GM18508 (cell line): Measurements from ENCODE around the gene ZNF665.
"Not testable (repeated sequence)": the region's sequence is repeated elsewhere in the genome, so short reads cannot be mapped to it uniquely, and the experiment has no call there.

Source experiments
- ATAC-seq: cut with Tn5 transposase; IDR thresholded peaks from one replicate; pipeline ENCODE4 v1.9.1; 2021; ENCODE audit warnings: moderate number of reproducible peaks; ENCODE audit not compliant: insufficient read depth, unreplicated experiment

Gene ZNF665

GRCh38 chr19:53192771-53193534, at the start of gene ZNF665:
Gene ZNF665 (minus strand): TSS chr19:53193358. CDS start chr19:53182898, 10,460 bp downstream.
- no peak for ATAC-seq

DNA sequence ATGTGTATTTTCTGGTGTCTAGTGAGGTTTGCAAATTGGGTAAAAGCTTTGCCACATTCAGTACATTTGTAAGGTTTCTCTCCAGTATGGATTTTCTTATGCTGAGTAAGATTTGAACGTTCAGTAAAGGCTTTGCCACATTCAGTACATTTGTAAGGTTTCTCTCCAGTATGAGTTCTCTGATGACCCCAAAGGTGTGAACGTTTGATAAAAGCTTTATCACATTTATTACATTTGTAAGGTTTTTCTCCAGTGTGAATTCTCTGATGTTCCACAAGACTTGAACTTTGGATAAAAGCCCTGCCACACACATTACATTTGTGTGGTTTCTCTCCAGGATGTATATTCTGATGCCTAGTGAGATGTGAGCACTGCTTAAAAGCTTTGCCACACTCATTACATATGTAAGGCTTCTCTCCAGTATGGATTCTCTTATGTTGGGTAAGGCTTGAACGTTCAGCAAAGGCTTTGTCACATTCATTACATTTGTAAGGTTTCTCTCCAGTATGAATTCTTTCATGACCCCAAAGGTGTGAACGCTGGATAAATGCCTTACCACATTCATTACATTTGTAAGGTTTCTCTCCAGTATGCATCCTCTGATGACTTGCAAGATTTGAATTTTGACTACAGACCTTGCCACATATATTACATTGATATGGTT, 44.1 kb upstream of the ZNF665 start:
- ATAC-seq = no peak

- ATAC-seq = no peak
Measured at GRCh38 chr19:53224606-53225005, 31.4 kb upstream of the ZNF665 start.

DNA sequence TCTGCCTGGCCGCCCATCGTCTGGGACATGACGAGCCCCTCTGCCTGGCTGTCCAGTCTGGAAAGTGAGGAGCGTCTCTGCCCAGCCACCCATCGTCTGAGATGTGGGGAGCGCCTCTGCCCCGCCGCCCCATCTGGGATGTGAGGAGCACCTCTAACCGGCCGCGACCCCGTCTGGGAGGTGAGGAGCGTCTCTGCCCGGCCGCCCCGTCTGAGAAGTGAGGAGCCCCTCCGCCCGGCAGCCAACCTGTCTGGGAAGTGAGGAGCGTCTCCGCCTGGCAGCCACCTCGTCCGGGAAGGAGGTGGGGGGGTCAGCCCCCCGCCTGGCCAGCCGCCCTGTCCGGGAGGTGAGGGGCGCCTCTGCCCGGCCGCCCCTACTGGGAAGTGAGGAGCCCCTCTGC, 29.6 kb upstream of the ZNF665 start:
- not testable (repeated sequence) for ATAC-seq

- ATAC-seq = no peak
Measured at GRCh38 chr19:53212703-53213320, 19.7 kb upstream of the ZNF665 start.

- not testable (repeated sequence) for ATAC-seq
Measured at GRCh38 chr19:53211554-53211953, 18.4 kb upstream of the ZNF665 start.

GRCh38 chr19:53196777-53197396, 3.7 kb upstream of the ZNF665 start:
- no peak for ATAC-seq

DNA sequence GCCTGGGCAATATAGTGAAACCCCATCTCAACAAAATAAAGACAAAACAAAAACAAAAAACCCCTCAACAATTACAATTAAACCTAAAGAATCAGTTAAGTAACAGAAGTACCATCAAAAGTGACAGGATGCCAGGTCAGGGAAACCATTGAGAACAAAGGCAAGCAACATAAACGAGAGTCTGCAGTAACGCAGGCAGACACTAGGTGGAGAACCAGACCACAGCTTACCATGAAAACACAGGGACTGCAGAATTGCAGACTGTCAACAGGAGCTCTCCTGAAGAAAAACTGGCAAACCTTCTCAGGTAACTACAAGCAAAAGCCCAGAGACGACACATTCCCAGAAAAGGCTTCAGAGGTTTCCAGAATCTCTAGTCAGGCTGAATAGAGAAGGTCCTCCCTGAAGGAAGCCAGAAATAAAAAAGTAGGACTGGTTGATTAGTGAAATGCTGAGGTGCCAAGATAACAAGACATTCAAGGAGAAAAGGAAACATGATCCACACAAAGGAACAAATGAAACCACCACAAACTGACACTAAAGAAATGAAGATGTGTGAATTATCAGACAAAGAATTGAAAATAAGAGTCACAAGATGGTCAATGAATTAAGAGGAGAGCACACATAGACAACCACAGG, 2.2 kb upstream of the ZNF665 start:
- no peak for ATAC-seq

DNA sequence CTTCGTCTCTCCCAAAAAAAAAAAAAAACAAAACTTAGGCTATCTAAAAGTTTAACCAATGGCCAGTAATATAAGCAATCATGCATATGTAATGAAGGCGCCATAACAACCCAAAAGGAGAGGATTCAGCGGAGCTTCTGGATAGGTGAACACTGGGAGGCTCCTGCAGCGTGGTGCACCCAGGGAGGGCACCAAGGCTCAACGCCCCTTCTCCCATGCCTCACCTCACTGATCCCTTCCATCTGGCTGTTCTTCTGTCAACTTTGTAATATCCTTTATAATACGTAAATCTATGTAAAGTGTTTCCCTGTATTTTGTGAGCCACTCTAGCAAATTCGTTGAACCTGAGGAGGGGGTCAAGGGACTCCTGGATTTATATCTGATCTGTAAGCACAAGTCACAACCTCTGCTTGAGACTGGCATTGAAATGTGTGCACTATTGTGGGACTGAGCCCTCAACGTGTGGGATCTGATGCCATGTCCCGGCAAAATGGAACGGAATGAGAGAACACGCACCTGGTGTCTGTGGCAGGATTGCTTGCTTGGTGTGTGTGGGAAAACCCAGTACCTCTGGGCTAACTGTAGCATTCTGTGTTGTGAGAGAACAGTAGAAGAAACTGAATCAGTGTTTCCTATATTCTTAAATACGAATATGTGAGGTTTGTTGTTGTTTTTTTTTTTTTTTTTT, 521 bp upstream of the ZNF665 start:
- ATAC-seq = no peak

DNA sequence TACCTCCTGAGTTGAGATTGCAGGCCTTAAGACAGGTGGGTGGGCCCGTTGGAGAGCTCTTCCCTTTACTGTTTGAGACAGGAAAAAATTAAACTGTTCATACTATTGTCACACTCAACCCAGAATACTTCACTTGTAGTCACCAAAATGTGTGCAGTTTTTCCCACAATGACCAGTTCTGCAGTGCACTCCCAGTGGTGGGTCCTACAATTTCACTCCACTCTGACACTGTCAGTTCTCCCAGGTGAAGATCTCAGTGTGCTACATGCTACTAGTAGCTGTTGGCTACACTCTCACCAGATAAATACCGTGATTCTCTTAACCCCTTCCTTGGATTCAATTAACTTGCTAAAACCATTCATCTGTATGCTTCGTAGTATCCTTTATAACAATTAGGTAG, 2.9 kb downstream of the ZNF665 start:
- no peak for ATAC-seq

DNA sequence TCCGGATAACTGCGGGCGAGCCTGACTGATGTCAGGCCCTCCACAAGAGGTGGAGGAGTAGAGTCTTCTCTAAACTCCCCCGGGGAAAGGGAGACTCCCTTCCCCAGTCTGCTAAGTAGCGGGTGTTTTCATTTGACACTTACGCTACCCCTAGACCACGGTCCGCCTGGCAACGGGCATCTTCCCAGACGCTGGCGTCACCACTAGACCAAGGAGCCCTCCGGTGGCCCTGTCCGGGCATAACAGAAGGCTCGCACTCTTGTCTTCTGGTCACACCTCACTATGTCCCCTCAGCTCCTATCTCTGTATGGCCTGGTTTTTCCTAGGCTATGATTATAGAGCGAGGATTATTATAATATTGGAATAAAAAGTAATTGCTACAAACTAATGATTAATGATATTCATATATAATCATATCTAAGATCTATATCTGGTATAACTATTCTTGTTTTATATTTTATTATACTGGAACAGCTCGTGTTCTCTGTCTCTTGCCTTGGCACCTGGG, 3.4 kb downstream of the ZNF665 start:
- not testable (repeated sequence) for ATAC-seq

- not testable (repeated sequence) for ATAC-seq
Measured at GRCh38 chr19:53185155-53185882, 7.8 kb downstream of the ZNF665 start.

DNA sequence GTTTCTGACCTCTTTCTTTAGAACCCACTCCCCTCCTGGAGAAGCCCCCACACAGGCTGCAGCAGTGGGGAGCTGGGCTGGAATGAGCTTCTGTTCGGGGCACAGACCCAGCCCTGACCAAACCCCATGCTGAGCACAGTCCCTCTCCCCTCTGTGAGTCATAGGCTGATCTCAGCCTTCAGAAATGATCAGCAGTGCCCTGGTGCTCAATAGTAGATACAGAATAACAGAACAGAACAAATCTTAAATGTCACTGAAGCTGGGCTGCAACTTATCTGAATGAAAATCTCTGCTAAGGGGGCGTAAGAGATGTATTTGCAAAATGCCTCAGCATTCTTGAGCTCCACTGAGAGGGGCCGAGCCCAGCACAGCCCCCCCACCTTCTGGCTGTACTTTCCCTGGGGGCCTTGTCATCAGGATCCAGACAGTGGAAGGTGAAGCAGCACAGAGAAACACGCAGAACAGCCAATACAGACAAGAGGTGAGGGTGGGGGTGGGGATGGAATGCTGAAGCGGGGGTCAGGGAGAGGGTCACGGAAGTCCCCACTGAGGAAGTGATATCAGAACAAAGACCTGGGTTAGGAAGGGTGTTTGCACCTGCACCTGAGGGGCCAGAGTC, 9.9 kb downstream of the ZNF665 start:
- ATAC-seq = no peak

DNA sequence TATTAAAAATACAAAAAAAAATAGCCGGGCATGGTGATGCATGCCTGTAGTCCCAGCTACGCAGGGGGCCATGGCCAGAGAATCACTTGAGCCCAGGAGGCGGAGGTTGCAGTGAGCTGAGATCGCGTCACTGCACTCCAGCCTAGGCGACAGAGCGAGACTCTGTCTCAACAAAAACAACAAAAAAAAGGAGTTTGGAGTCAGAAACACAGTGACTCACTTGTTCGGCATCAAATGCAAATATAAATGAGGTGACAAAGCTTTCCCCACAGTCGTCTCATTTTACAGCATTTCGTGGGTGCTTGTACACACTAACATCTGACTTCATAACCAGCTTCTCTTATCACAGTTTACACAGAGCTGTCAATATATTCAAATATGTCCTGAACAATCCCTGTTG, 11.0 kb downstream of the ZNF665 start:
- ATAC-seq = no peak

GRCh38 chr19:53177986-53178385, 15.2 kb downstream of the ZNF665 start:
- ATAC-seq = no peak

DNA sequence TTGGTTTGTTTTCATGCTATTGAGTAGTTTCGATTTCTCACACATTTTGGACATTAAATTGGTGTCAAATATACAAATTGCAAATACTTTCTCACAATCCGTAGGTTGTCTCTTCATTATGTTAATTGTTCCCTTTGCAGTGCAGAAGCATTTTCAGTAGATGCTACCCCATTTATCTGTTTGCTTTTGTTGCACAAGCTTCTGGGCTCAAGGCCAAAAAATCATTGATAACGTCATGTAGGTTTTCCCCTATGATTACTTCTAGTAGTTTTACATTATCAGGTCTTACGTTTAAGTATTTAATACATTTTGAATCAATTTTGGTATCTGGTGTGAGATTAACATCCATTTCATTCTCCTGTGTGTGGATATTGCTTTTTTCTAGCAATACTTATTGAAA, 20.3 kb downstream of the ZNF665 start:
- no peak for ATAC-seq

- ATAC-seq = no peak
Measured at GRCh38 chr19:53165691-53166091, 27.5 kb downstream of the ZNF665 start.

DNA sequence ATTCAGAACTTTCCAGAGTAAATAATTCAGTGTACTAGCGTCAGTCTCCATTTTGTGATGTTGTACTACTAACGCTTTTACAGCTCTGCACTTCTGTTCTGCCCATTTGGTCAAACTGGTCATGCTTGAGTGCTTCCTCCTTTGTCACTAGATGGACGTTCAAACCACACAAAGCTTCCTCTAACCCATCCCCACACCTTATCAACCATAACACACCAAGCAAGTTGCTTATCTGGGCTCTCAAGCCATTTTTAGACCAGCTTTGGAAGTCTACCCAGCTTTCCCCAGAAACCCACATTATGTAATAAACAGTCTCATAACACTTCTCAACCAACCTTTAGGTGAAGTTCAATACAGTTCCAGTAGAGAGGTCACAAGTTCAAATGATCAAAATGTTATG, 32.0 kb downstream of the ZNF665 start:
- no peak for ATAC-seq

DNA sequence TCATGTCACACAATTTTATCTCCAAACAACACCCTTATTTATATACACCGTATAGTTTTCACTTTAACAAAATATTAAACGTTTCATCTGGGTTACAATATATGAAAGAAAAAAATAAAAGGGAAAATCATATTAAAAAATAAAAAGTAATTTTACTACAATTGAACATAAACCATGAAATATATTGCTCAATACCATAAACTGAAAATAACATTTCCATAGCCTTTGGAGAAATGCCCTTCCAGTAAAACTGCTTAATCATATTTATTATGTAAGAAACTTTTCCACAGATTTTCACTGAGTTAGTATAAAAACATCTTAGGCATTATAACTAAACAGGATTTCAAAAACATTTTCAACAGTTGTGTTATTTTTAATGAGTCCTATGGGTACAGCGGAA, 32.8 kb downstream of the ZNF665 start:
- no peak for ATAC-seq
